Fibroblast of mammary gland (primary cell): Measurements from ENCODE around the gene TTLL5.

ENCODE experiments used
- DNase-seq: peaks from one replicate; pipeline ENCODE4 v3.0.0-alpha.2; 2010; ENCODE audit warnings: low read depth
- H3K4me3 ChIP-seq: 2 replicates; pipeline ENCODE4 v1.5.1; 2011; ENCODE audit warnings: low read depth, mild to moderate bottlenecking, low read length, moderate library complexity; ENCODE audit not compliant: control insufficient read depth
- CTCF ChIP-seq: conservative IDR thresholded peaks from 2 replicates; pipeline ENCODE4 v1.5.1; 2011; ENCODE audit warnings: low read depth, low read length, inconsistent platforms; ENCODE audit not compliant: control insufficient read depth, insufficient read depth

Gene TTLL5

GRCh38 chr14:75987201-75987970, 326.3 kb downstream of the TTLL5 start:
- no peak for DNase-seq
- no peak for TF ChIP-seq CTCF
- no peak overlapping the region for H3K4me3 ChIP-seq

- DNase-seq: peak; percentile 95
- no peak for TF ChIP-seq CTCF
- H3K4me3 ChIP-seq: no peak overlapping the region
Observed at GRCh38 chr14:75989134-75989533, 328.1 kb downstream of the TTLL5 start.

- H3K4me3 ChIP-seq: no peak overlapping the region
- TF ChIP-seq CTCF: no peak
- no peak for DNase-seq
Observed at GRCh38 chr14:75990297-75990696, 329.3 kb downstream of the TTLL5 start.

GRCh38 chr14:75991753-75992152, 330.7 kb downstream of the TTLL5 start:
- TF ChIP-seq CTCF: no peak
- H3K4me3 ChIP-seq: no peak overlapping the region
- peak; percentile 43 for DNase-seq

GRCh38 chr14:75993567-75994041, 332.6 kb downstream of the TTLL5 start:
- H3K4me3 ChIP-seq: no peak overlapping the region
- TF ChIP-seq CTCF: no peak
- no peak for DNase-seq

GRCh38 chr14:75995372-75996041, 334.5 kb downstream of the TTLL5 start:
- no peak for TF ChIP-seq CTCF

More at GRCh38 chr14:75995372-75996041, 334.5 kb downstream of the TTLL5 start:
- peak overlapping the region; percentile 17 for H3K4me3 ChIP-seq
- peak; percentile 90 for DNase-seq
